Measurements from ENCODE around the gene TEX35.

TEX35 gene

DNA sequence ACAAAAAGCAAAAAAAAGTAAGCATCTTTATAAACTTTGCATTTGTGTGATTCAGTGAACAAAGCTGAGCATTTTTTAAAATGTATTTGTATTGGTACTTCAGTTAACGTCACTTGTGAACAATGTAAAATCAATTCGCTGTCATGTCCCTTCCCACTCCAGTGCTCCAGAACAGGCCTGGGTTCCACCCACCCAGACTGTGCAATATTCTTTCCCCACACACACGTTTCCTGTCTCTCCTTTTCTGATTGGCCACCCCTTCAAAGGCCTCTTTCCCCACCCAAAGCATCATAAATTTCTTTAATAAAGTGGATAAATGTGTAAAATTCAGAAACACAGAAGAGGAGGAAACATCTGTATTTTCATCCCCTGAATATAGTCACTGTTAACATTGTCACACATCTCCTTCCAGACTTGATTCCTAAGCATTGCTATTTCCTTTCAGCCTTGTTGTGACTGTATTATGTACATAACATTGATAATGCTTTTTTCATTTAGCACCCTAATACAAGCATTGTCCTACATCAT is 28.1 kb upstream of the TEX35 start:
- Histone ChIP-seq H3K27me3 (replicated peaks; ENCODE audit: control insufficient read depth, insufficient read depth, low read length) (no peaks in the 10 kb centered on the region; the same call in 1 of the 2 replicates), H3K36me3 (ENCODE audit: control insufficient read depth, insufficient read depth, low read length) (no peaks in the 10 kb centered on the region), H3K4me3 (replicated peaks; ENCODE audit: low read depth, low read length) (no peak overlapping the region)
- TF ChIP-seq, protein P1, sequence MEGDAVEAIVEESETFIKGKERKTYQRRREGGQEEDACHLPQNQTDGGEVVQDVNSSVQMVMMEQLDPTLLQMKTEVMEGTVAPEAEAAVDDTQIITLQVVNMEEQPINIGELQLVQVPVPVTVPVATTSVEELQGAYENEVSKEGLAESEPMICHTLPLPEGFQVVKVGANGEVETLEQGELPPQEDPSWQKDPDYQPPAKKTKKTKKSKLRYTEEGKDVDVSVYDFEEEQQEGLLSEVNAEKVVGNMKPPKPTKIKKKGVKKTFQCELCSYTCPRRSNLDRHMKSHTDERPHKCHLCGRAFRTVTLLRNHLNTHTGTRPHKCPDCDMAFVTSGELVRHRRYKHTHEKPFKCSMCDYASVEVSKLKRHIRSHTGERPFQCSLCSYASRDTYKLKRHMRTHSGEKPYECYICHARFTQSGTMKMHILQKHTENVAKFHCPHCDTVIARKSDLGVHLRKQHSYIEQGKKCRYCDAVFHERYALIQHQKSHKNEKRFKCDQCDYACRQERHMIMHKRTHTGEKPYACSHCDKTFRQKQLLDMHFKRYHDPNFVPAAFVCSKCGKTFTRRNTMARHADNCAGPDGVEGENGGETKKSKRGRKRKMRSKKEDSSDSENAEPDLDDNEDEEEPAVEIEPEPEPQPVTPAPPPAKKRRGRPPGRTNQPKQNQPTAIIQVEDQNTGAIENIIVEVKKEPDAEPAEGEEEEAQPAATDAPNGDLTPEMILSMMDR (IDR thresholded peaks at IDR 0.05; ENCODE audit: insufficient read depth, low read length, poor library complexity, severe bottlenecking): no peak
- no peak for DNase-seq (ENCODE audit: extremely low read depth, insufficient read length)

DNA sequence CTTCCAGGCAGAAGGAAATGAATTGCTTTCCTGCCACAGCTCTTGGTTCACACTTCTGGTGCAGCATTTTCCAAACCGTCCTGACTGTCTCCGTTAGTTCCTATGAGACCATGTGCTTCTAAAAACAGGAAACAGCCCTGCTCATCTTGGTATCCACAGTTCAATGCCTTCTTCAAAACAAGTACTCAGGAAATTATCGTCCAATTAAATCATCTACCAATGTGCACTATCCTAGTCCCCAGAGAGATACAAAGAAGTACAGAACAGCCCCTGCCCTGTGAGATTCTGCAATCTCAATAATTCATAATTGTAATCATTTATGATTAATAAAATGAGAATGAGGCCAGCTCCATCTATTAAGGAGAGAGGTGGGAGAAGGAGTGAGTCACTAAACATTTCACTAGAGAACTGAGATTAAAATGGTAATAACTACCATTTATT is 27.3 kb upstream of the TEX35 start:
- Histone ChIP-seq H3K36me3 (ENCODE audit: control insufficient read depth, insufficient read depth, low read length) (no peaks in the 10 kb centered on the region), H3K27me3 (replicated peaks; ENCODE audit: control insufficient read depth, insufficient read depth, low read length) (no peaks in the 10 kb centered on the region; the same call in 1 of the 2 replicates), H3K4me3 (replicated peaks; ENCODE audit: low read depth, low read length) (no peak overlapping the region)
- TF ChIP-seq, protein P1 (IDR thresholded peaks at IDR 0.05; ENCODE audit: insufficient read depth, low read length, poor library complexity, severe bottlenecking): no peak
- DNase-seq (ENCODE audit: extremely low read depth, insufficient read length): no peak

DNA sequence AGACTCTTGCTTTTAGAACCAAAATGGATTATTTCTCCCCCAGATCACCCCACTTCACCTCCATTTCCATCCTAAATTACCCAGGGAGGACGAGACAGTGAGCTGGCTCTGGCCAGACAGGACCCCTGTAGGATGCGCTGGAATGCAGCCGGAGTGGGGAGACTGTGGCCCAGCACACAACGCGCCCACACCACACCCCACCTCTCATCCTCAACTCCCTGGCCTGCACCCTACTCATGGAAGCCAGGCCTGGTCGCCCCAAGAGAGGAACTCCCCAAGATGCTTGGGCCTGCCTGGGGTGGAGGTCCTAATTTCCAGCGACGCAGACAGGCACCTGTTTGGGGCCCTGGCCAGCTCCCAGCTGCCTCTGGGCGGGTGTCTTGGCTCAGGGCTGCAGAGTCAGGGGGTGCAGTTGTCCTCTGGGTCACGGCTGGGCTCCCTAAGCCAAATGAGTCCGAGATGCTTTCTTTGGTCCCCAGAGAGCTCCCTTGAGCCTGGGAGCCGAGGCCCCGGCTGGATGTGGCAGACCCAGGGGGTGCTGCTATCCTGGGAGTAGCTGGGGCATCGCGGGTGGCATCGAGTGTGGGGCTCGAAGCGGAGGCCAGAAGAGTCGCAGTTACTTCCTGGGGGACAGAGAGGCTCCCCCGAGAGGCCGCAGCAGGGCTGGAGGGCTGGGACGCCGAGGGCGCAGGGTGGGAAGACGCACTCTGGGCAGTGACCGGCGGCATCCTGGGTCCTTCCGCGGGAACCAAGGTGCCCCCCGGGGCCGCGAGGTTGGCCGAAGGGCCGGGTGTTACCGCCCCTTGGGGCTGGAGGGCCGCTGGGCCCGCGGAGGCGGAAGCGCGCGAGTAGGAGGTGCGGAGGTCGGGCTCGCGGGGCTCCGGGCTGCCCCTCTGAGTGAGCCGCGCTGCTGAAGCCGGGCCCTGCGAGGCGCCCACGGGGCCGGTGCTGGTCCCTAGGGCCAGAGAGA is 26.5 kb upstream of the TEX35 start:
- H3K36me3 ChIP-seq (ENCODE audit: control insufficient read depth, insufficient read depth, low read length): no peaks in the 10 kb centered on the region
- TF ChIP-seq, protein P1 (IDR thresholded peaks at IDR 0.05; ENCODE audit: insufficient read depth, low read length, poor library complexity, severe bottlenecking): no peak
- H3K4me3 ChIP-seq (replicated peaks; ENCODE audit: low read depth, low read length): no peak overlapping the region
- H3K27me3 ChIP-seq (replicated peaks; ENCODE audit: control insufficient read depth, insufficient read depth, low read length): no peaks in the 10 kb centered on the region; the same call in 1 of the 2 replicates
- no peak for DNase-seq (ENCODE audit: extremely low read depth, insufficient read length)

DNA sequence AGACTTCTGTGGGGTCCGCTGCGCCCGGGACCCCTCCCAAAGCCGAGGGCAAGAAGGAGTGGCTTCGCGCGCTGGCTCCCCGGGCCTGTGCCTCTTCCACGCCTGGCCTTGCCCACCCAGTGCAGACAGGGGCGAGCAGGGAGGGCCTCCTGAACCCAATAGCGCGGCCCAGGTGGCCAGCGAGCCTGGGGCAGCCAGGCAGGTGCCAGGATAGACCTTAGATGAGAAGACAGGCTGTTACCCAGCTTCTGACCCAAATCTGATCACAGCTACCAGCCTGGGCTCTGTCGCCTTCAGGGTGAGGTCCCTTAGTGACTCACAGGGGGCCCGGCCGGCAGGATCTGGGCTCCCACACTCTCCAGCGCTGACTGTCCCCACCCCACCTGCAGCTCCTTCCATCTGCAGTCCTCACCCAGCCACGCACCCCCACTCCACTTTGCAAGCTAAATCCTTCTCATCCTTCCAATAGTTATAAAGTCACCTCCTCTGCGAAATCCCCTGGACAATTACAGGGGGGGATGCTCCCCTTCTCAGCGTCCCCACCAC is 25.8 kb upstream of the TEX35 start:
- Histone ChIP-seq H3K4me3 (replicated peaks; ENCODE audit: low read depth, low read length) (no peak overlapping the region), H3K36me3 (ENCODE audit: control insufficient read depth, insufficient read depth, low read length) (no peaks in the 10 kb centered on the region), H3K27me3 (replicated peaks; ENCODE audit: control insufficient read depth, insufficient read depth, low read length) (no peaks in the 10 kb centered on the region; the same call in 1 of the 2 replicates)
- DNase-seq (ENCODE audit: extremely low read depth, insufficient read length): no peak
- TF ChIP-seq, protein P1 (IDR thresholded peaks at IDR 0.05; ENCODE audit: insufficient read depth, low read length, poor library complexity, severe bottlenecking): no peak

DNA sequence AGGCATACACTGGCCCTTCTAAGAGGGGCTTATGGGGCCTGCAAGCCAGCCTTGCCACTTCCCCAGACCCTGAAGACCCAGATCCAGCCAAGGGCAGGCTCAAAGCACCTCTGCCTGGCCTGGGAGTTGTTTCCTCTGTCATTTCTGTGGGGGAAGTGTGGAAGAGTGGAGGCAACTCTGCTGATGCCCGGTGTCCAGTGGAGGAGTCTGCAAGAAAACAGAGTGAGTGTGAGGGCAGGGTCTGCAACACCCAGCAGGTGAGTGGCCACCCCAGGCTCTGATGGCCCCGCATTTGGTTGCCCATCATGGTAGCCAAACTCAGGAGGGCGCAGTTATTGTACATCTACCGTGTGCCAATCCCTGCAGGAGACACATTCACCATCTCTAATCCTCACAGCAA is 24.5 kb upstream of the TEX35 start:
- H3K4me3 ChIP-seq (replicated peaks; ENCODE audit: low read depth, low read length): no peak overlapping the region
- no peak for DNase-seq (ENCODE audit: extremely low read depth, insufficient read length)

More for the DNA sequence above, 24.5 kb upstream of the TEX35 start:
- TF ChIP-seq, protein P1 (IDR thresholded peaks at IDR 0.05; ENCODE audit: insufficient read depth, low read length, poor library complexity, severe bottlenecking): no peak
- H3K27me3 ChIP-seq (replicated peaks; ENCODE audit: control insufficient read depth, insufficient read depth, low read length): no peaks in the 10 kb centered on the region
- H3K36me3 ChIP-seq (ENCODE audit: control insufficient read depth, insufficient read depth, low read length): no peaks in the 10 kb centered on the region

All from GM06990 (cell line).